Jurkat, Clone E6-1 (cell line): ENCODE data around the gene SPATA31C1. TPM values are rescaled to one million over a fixed set of nuclear protein-coding genes. Genes with fewer than 3 reads are reported as not detected.
"Not testable (repeated sequence)": the region's sequence is repeated elsewhere in the genome, so short reads cannot be mapped to it uniquely, and the experiment has no call there.

Experiments used
- DNase-seq: peaks from one replicate; pipeline ENCODE4 v3.0.0-alpha.2; 2011; ENCODE audit warnings: low read depth, low spot score
- H3K4me3 ChIP-seq: 2 replicates; pipeline ENCODE4 v1.5.1; 2011; ENCODE audit warnings: mild to moderate bottlenecking, low read length, control low read depth, moderate library complexity
- polyA plus RNA-seq: library from polyadenylated mRNA; unstranded; fragments of >200 nt; gene quantifications from one replicate; pipeline ENCODE4 v1.2.1, GENCODE V29; 2012; ENCODE audit warnings: missing spikeins; ENCODE audit not compliant: insufficient read length, insufficient read depth

The SPATA31C1 gene
- not detected for polyA plus RNA-seq

DNA sequence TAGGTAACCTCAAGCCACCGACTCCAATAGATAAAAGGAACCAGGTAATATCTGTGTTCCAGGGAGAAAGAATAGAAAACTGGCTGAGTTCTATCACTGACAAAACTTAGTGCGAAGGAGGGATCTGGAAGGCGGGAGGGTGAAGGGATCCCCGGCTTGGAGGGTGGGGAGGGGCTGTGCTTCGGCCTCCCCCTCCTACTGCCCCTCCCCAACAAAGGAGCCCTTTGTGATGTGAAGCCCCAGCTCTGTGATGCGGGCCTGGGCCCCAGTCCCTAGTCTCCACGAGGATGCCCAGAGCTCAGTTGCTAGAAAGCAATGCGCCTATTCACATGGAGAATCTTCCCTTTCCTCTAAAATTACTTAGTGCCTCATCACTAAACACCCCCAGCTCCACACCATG is at the start of gene SPATA31C1:
TSS of gene SPATA31C1 (plus strand) at position 301 of the 400 bp plus-strand sequence.
- DNase-seq, H3K4me3 ChIP-seq: not testable (repeated sequence)

DNA sequence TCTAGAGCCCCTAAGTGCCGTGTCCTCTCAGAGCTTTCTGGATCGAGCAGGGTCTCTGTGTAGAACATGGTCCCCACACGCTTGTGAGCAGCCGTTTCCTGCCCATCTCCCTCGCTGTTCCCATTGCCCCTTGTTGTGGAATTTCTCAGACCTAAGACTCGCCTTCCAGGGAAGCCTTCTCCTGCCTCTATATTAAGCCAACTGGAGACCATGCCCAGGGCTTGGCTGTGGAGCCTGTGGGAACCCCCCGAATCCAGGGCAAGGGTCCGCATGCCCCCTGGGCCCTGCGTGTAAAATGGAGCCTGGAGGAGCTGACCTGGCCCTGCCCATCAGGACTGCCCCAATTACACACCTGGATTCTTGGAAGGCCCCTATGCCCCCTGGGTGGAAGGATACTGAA is 49.6 kb upstream of the SPATA31C1 start:
- H3K4me3 ChIP-seq, result no peak overlapping the region
- DNase-seq, result no peak

DNA sequence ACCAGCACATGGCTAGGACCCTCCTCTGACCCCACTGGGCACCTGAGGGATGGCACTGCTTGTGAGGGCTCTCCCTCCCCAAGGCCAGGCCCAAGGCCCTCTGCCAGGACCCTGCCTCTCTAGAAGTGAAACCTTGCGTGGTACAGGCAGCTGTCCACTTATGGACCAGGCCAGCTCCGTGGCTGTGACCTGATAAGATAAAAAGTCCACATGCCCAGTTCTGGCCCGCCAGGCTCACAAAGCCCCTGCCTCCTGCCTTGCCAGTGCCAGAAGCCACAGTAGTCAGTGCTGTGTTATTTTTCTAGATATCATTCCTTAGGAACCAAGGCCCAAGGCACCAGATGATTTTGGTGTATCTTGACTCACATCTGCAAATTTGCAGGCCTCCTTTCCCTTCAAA is 49.1 kb upstream of the SPATA31C1 start:
- DNase-seq, result no peak
- H3K4me3 ChIP-seq, result no peak overlapping the region

DNA sequence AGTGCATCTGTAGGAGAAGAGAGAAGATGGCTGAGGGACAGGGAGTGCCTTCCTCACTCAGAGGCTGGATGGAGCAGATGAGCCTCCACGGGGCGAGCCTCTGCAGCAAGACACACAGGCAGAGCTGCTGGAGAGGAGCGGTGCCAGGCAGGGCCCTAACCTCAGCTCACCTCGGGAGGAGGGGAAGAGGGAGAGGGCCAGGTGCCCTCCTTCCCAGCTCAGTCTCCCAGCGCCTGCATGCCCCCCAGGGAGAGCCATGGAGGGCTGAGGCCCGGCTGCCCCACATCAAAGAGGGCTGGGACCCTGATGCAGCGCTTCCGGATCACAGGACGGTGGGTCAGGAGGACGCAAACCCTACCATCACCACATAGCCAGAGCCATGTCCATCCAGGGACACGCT is 48.7 kb upstream of the SPATA31C1 start:
- DNase-seq, result no peak
- H3K4me3 ChIP-seq, result no peak overlapping the region

DNA sequence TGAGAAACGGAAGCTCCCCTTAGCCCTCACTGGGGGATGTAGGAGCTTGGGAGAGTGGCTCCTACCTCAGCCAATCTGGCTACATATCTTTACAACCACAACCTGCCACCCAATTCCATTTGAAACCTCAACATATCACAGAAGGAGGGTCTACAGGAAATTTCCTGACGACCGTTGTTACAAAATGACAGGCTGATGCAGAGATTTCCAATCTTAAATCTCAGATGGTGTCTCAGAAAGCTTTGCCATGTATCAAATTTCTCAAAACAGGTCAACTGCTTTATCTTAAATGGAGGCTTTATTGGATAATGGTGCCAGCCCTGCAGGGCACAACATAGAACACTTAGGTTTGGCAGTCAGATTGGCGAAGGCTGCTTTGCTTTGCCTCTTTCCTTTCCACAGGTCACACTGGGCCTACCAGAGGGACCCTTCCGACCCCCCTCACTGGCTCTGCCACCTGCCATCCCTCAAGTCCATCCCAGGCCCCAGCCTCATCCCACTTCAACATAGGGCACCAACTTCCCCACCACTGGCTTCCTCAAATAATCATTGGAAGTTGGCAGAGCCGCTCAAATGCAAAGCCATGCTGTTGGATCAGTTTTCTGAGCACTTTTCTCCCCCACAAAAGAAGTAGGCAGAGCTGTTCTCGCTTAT is 46.2 kb upstream of the SPATA31C1 start:
- no peak for DNase-seq
- no peak overlapping the region for H3K4me3 ChIP-seq

DNA sequence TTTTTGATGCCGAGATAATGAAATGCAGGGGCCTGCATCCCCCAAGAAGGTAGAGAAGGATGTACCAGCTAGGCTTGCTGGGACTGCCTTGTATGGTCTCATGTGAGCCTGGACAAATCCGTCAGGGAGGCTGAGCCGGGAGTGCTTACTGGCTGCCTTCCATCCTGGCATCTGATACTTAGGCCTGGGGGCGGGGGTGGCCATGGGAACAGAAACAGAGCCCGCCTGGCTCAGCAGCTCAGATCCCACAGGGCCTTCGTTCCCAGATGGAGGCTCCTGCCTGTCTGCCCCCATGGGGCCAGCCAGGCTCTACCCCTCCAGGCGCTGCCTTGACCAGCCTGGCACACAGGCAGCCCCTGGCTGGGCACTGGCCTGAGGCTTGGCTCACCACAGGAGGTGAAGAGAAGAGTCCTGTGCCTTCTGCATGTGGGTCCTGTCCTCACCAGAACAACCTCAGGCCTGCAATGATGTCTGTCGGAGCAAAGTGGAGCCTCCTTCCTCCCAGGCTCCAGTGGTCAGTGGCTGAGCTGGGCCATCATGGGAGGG is 45.6 kb upstream of the SPATA31C1 start:
- no peak for DNase-seq
- H3K4me3 ChIP-seq, result no peak overlapping the region

DNA sequence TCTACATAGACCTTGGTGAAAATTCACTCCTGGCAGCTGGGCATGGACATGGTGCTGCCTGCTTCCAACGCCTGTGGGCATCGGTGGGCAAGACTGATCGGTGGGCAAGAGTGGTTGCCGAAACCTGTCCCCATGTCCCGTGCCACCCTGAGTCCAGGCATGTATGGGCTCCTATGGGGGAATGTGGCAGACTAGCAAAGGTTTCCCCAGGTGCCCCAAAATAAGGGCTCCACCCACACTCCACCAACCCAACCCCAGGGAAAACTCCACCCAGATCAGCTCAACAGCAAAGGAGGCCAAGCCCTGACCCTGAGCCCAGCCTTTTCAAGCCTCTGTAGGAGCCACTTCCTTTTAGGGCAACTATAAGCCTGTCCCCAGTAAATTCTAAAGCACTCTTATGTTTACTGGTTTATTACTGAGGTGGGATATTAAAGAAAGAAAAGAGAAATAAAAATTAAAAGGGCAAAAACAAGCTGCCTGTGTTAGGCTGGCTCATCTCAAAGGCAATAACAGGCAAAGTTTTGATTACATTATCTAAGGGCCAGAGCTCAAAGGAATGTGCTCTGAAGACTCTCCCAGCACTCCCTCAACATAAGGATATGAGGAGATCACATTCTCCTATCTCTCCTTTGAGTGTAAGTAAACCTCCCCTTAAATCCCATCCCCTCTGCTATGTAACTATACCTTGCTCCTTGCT is 44.0 kb upstream of the SPATA31C1 start:
- H3K4me3 ChIP-seq, result no peak overlapping the region
- no peak for DNase-seq

DNA sequence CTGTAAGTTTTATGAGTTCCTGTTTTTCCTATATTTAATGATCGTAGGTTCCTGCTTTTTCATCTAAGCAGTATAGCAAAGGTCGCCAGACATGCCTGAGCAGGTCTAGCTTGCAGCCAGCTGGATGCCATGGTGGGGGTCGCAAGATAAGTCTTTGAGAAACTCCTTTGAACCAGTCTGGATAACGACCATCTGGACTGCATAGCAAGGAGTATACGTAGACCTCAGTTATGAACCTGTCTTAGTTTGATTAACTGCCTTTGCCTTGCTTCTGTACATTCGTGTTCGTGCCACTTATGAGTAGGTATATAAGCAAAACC is 43.5 kb upstream of the SPATA31C1 start:
- H3K4me3 ChIP-seq, result no peak overlapping the region
- DNase-seq, result no peak

DNA sequence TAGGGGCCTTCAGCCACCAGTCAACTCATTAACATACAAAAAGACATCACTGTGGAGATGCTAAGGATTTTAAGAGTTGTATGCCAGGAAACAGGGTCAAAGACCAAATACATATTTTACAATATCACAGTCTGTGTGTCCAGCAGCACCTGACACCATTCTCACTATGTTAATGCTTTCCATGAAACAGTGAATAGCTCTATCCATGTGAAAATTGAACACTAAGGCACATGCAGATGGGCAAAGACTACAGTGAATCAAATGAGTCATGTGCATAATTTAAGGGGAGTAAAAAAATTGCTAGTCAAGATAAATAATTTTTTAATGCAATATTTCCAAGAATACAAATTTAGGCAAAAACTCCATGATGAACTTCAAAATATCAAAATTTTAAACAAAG is 42.7 kb upstream of the SPATA31C1 start:
- DNase-seq, result no peak
- no peak overlapping the region for H3K4me3 ChIP-seq

DNA sequence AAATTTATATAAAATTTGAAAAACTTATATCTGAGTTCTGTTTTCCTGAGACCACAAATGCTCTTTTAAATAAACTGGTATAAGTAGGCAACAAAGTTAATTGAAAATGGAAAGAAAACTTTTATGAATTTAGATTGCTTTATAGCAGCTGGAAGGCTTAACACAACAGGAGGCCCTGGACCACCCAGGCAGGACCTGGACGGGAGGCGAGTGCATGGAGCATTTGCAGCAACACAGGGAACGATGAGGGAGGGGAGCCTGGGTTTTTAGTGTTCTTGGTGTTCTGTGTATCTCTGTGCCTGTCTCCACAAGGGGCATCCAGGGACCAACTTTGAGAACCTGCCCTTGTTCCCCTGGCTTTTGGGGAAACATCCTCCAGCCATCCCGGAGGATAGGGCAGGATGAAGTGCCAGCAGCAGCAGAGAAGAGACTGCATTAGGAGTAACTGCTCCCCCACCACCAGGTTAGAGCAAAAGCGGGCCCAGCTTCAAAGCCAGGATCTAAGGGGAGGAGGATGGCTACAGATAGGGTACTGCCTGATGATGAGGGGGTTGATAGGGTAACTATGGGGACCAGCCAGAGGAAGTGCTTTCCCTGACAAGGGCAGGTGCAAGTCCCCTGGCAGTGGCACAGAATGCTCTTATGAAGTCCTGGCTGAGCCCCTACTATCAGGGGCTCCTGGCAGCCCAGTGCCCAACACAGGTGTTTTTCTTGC is 41.8 kb upstream of the SPATA31C1 start:
- H3K4me3 ChIP-seq, result no peak overlapping the region

DNA sequence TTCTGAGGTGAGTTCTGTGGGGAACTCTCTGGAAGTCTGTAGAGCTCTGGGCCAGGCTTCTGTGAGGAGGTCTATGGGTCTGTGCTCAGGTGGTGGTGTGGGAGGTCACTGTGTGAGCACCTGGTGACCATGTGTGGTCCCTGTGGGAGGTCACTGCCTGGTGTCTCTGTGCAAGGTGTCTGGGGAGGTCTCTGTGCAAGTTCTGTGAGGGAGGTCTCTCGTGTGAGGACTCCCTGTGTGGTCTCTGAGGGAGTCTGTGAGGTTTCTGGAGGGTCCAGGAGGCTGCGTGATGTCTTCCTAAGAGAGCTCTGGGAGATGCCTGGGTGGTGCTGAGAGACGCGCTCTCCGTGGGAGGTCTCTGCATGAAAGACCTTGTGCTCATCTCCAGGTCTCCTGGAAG is 41.1 kb upstream of the SPATA31C1 start:
- H3K4me3 ChIP-seq, result no peak overlapping the region
- no peak for DNase-seq

More for the DNA sequence above, 41.8 kb upstream of the SPATA31C1 start:
- no peak for DNase-seq

DNA sequence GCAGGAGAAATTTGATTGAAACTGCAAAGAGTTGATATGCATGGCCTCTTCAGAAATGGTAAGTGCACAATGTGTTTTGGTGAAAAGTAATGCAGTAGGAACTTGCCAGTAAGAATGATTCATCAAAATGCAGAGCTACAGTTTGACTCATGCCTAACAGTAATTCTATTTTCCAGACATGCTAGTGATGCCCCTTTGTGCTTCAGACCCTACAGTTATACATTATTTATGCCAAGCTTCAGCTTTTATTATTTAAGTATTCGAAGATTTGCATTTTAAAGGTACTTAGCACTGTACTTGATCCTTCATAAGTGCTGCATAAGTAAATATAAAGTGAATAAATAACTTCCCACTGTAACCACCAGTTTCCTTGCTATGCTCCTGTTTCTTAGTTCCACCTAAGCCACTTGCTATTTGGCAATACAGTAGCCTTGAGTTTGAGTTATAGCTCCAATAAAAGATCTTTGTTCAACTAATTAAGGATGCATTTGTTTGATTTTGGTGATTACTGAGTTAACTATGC is 38.7 kb upstream of the SPATA31C1 start:
- H3K4me3 ChIP-seq, result no peak overlapping the region
- no peak for DNase-seq

DNA sequence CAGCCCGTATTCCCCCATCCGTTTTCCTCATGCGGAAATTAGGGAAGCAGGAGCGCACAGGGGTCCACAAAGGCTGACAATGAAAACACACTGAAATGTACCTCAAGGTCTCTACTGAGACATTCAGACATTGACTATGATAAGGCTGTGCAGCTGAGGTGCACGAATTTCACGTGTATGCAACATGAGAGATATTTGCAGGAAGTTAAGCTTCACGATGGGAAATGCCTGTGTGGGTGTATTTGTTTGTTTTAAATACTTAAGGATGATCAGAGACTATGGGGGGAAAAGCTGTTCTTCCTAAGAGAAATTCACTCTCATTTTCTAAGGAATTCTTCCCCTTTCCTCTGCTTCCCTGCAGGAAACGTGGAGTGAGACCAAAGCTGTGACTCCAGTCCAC is 37.6 kb upstream of the SPATA31C1 start:
- DNase-seq, result no peak
- H3K4me3 ChIP-seq, result no peak overlapping the region

DNA sequence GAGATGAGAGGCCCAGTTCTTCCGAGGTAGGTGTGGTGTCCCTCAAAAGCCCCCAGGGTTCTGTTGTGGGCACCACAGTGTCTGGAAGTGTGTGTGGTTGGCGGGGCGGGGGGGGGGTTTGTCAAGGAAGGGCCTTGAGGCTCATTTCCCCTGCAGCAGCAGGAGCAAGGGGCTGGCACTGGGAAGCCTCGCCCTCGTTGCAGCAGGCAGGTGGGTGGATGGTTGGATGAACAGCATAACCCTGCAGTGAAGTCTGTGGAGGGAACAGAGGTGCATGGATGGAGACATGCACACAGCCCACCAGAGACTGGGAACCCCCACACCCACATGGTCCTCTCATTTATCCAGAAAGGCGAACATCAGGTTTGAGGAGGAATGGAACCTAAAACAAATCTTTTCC is 37.1 kb upstream of the SPATA31C1 start:
- no peak overlapping the region for H3K4me3 ChIP-seq
- DNase-seq, result no peak

DNA sequence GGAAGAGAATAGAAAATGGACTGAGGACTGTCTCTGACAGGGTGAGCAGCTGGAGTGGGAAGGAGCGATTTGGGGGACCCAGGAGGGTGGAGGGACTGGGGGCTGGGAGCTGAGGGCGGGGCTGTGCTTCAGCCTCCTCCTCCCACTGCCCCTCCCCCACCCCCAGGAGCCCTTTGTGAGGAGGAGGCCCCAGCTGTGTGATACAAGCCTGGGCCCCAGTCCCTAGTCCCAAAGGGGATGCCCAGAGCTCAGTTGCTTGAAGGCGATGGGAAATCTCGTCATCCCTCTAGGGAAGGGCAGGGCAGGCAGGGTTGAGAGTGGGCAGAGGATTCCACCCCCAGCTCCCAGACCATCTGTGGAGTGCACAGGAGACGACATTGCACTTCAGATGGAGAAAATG is 35.1 kb upstream of the SPATA31C1 start, which contains the start of gene SPATA31E1:
TSS of gene SPATA31E1 (plus strand) at position 251 of the 400 bp plus-strand sequence. CDS start at position 266, 15 bp downstream.
- no peak for DNase-seq
- no peak within 1 kb of the TSS for H3K4me3 ChIP-seq

DNA sequence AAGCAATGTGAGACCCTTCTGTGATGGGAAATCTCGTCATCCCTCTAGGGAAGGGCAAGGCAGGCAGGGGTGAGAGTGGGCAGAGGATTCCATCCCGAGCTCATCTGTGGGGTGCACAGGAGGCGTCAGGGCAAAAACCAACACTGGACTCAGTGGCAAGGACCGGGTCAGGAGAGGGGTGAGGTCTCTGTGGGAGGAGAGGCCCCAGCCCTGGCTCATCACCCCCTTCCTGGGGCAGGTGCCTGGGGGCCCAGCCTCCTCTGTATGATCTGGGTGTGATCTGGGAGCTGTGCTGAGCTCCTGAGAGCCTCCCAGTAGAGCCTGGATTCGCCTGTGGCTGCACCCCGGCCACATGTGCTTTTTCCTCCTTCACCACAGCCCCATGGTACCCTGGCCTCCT is 34.5 kb upstream of the SPATA31C1 start:
- no peak for DNase-seq
- H3K4me3 ChIP-seq, result no peak overlapping the region

DNA sequence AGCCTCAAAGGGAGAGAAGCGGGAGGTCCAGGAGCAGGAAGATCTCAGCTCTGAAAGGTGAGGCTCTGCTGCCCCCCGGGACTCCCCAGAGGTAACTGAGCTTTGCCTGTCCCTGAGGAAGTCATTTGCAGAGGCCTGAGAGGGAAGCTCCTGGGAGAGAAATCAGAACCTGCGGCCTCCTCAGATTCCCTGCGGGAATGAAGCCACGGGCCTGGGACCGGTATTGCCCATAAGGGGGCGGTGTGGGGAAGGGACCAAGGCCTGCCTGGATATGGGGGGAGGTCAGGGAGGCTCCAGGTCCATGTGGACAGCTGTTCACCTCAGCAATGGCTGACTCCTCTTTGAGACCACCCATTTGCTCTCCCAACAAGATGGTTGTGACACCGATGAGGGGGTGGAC is 33.8 kb upstream of the SPATA31C1 start:
- no peak overlapping the region for H3K4me3 ChIP-seq
- DNase-seq, result no peak

DNA sequence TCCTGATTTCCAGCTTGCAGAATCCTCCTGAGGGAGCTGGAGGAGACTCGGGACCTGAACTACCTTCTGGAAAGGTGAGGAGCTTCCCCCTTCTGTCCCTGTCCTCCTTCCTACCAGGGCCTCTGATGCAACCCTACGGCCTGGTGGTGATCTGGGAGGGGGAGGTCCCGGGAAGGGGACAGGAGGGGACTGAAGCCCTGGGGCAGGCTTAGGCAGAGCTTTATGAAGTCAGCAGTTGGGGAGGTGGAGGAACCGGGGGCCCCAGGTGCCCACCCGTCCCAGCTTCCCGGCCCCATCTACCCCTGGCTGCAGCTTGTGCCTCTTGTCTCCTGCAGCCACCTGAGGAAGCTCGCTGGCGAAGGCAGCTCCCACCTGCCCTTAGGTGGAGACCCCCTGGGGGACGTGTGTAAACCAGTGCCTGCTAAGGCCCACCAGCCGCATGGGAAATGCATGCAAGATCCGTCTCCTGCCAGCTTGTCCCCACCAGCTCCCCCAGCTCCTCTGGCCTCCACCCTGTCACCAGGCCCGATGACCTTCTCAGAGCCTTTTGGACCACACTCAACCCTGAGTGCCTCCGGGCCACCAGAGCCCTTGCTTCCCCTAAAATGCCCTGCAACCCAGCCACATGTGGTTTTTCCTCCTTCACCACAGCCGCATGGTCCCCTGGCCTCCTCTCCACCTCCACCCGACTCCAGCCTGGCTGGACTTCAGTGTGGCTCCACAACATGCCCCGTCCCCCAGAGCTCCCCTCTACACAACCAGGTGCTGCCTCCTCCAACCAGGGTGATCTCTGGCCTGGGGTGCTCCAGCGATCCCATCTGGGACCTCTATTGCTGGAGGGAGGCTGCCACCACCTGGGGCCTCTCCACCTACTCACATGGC is 32.9 kb upstream of the SPATA31C1 start:
- no peak for DNase-seq
- no peak overlapping the region for H3K4me3 ChIP-seq
